Measurements from ENCODE around the gene MREG.

MREG gene

GRCh38 chr2:215952860-215953637 is 60.3 kb downstream of the MREG start:
- Mint-ChIP-seq H3K4me3 (no peak overlapping the region), H3K4me1 (no peaks in the 10 kb centered on the region), H3K9me3 (no peaks in the 10 kb centered on the region)

GRCh38 chr2:215951558-215951957 is 61.8 kb downstream of the MREG start:
- Mint-ChIP-seq H3K4me3 (no peak overlapping the region), H3K4me1 (no peaks in the 10 kb centered on the region), H3K9me3 (no peaks in the 10 kb centered on the region), H3K36me3 (ENCODE audit: low read depth) (peaks cover 15% of the 10 kb centered on the region), H3K27ac (no peak overlapping the region), H3K27me3 (ENCODE audit: low read depth) (no peaks in the 10 kb centered on the region)
- TF ChIP-seq CTCF (IDR thresholded peaks at IDR 0.05; ENCODE audit: unreplicated experiment in 3 of 3) = no peak

More at GRCh38 chr2:215952860-215953637, 60.3 kb downstream of the MREG start:
- no peak overlapping the region for H3K27ac Mint-ChIP-seq
- peaks cover 17% of the 10 kb centered on the region for H3K36me3 Mint-ChIP-seq (ENCODE audit: low read depth)
- TF ChIP-seq CTCF (IDR thresholded peaks at IDR 0.05; ENCODE audit: unreplicated experiment in 3 of 3) = no peak
- H3K27me3 Mint-ChIP-seq (ENCODE audit: low read depth) = no peaks in the 10 kb centered on the region

- TF ChIP-seq CTCF (IDR thresholded peaks at IDR 0.05; ENCODE audit: unreplicated experiment in 3 of 3) = peak; percentile 57 to 60 (median 57)
- Mint-ChIP-seq H3K27ac (no peak overlapping the region), H3K4me1 (no peaks in the 10 kb centered on the region), H3K36me3 (ENCODE audit: low read depth) (peaks cover 26% of the 10 kb centered on the region), H3K27me3 (ENCODE audit: low read depth) (no peaks in the 10 kb centered on the region), H3K9me3 (no peaks in the 10 kb centered on the region), H3K4me3 (no peak overlapping the region)
Observed at GRCh38 chr2:215949991-215950404, 63.4 kb downstream of the MREG start.

GRCh38 chr2:215948051-215948450 is 65.3 kb downstream of the MREG start:
- Mint-ChIP-seq H3K36me3 (ENCODE audit: low read depth) (peaks cover 30% of the 10 kb centered on the region), H3K4me1 (no peaks in the 10 kb centered on the region), H3K27me3 (ENCODE audit: low read depth) (no peaks in the 10 kb centered on the region), H3K4me3 (no peak overlapping the region), H3K27ac (no peak overlapping the region), H3K9me3 (no peaks in the 10 kb centered on the region)
- no peak for TF ChIP-seq CTCF (IDR thresholded peaks at IDR 0.05; ENCODE audit: unreplicated experiment in 3 of 3)

GRCh38 chr2:215946586-215946985 is 66.8 kb downstream of the MREG start:
- H3K4me3 Mint-ChIP-seq = no peak overlapping the region
- H3K27ac Mint-ChIP-seq = no peak overlapping the region
- H3K9me3 Mint-ChIP-seq = no peaks in the 10 kb centered on the region
- no peaks in the 10 kb centered on the region for H3K4me1 Mint-ChIP-seq
- TF ChIP-seq CTCF (IDR thresholded peaks at IDR 0.05; ENCODE audit: unreplicated experiment in 3 of 3) = no peak
- no peaks in the 10 kb centered on the region for H3K27me3 Mint-ChIP-seq (ENCODE audit: low read depth)
- peaks cover 33% of the 10 kb centered on the region for H3K36me3 Mint-ChIP-seq (ENCODE audit: low read depth)

GRCh38 chr2:215942194-215942593 is 71.2 kb downstream of the MREG start:
- peaks cover 36% of the 10 kb centered on the region for H3K36me3 Mint-ChIP-seq (ENCODE audit: low read depth)
- H3K27me3 Mint-ChIP-seq (ENCODE audit: low read depth) = no peaks in the 10 kb centered on the region
- H3K4me3 Mint-ChIP-seq = no peak overlapping the region
- no peak for TF ChIP-seq CTCF (IDR thresholded peaks at IDR 0.05; ENCODE audit: unreplicated experiment in 3 of 3)
- no peaks in the 10 kb centered on the region for H3K9me3 Mint-ChIP-seq
- no peak overlapping the region for H3K27ac Mint-ChIP-seq
- H3K4me1 Mint-ChIP-seq = no peaks in the 10 kb centered on the region

Measured in nephron (organoid).